Liver (tissue), 9 donors: Measurements from ENCODE around the gene FERMT1. TPM values are rescaled to one million over a fixed set of nuclear protein-coding genes. Genes with fewer than 3 reads are reported as not detected.
A peak's percentile ranks its signal among the peaks of the same experiment; 100 is the strongest.

Experiments used
- DNase-seq: peaks from one replicate; pipeline ENCODE4 v3.0.0-alpha.2; 2017; ENCODE audit warnings: low spot score
- H3K27ac ChIP-seq, 2 donors: one replicate each; pipeline ENCODE4 v1.7.0; 2013; ENCODE audit warnings: inconsistent platforms in 2 of 2, low read length in 2 of 2, control low read depth in 1 of 2, low read depth in 1 of 2, mild to moderate bottlenecking in 1 of 2
- H3K27me3 ChIP-seq, 4 donors: one replicate each; pipeline versions ENCODE4 v1.6.1 to v1.7.0; 2013; ENCODE audit warnings: low read length in 3 of 4, inconsistent platforms in 1 of 4, mild to moderate bottlenecking in 1 of 4, moderate library complexity in 1 of 4; ENCODE audit not compliant: control insufficient read depth in 4 of 4, insufficient read depth in 4 of 4
- H3K36me3 ChIP-seq, 4 donors: one replicate each; pipeline versions ENCODE4 v1.6.1 to v1.7.0; 2013; ENCODE audit warnings: low read length in 3 of 4, mild to moderate bottlenecking in 3 of 4, low read depth in 1 of 4, moderate library complexity in 1 of 4; ENCODE audit not compliant: control insufficient read depth in 4 of 4, insufficient read depth in 3 of 4
- H3K4me1 ChIP-seq, 4 donors: one replicate each; pipeline versions ENCODE4 v1.6.1 to v1.7.0; 2013; ENCODE audit warnings: low read length in 3 of 4, mild to moderate bottlenecking in 3 of 4, moderate library complexity in 1 of 4; ENCODE audit not compliant: control insufficient read depth in 4 of 4, insufficient read depth in 4 of 4
- H3K4me3 ChIP-seq, 3 donors: one replicate each; pipeline versions ENCODE4 v1.6.1 to v1.7.0; 2013; ENCODE audit warnings: low read length in 3 of 3, control low read depth in 1 of 3, low read depth in 1 of 3, mild to moderate bottlenecking in 1 of 3
- H3K9ac ChIP-seq, 2 donors: one replicate each; pipeline ENCODE4 v1.7.0; 2013; ENCODE audit warnings: low read length in 2 of 2, mild to moderate bottlenecking in 2 of 2, moderate library complexity in 2 of 2, control low read depth in 1 of 2, low read depth in 1 of 2
- H3K9me3 ChIP-seq, 4 donors: one replicate each; pipeline versions ENCODE4 v1.6.1 to v1.7.0; 2013; ENCODE audit warnings: low read length in 3 of 4; ENCODE audit not compliant: control insufficient read depth in 4 of 4
- CTCF ChIP-seq: fragments of 150-350 bp; IDR thresholded peaks from 2 replicates; pipeline ENCODE4 v1.5.1; 2017; ENCODE audit warnings: improper control_type of control experiment, low read depth, low read length; ENCODE audit not compliant: missing input control
- EGR1 ChIP-seq, 2 donors: IDR thresholded peaks; 2 replicates each; pipeline ENCODE4 v1.6.1; 2016 to 2018; ENCODE audit warnings: antibody characterized with exemption in 2 of 2, low read depth in 2 of 2
- FOXA1 ChIP-seq: IDR thresholded peaks from 2 replicates; pipeline ENCODE4 v1.6.1; 2016; ENCODE audit warnings: antibody characterized with exemption
- FOXA2 ChIP-seq: IDR thresholded peaks from 2 replicates; pipeline ENCODE4 v1.6.1; 2016; ENCODE audit warnings: antibody characterized with exemption
- GABPA ChIP-seq, 2 donors: IDR thresholded peaks in 1 of 2; conservative IDR thresholded peaks in 1 of 2; 2 replicates each; pipeline ENCODE4 v1.6.1; 2016; ENCODE audit warnings: antibody characterized with exemption in 2 of 2, mild to moderate bottlenecking in 1 of 2, moderate library complexity in 1 of 2
- HNF4A ChIP-seq, 2 donors: conservative IDR thresholded peaks; 2 replicates each; pipeline ENCODE4 v1.6.1; 2016; ENCODE audit warnings: antibody characterized with exemption in 2 of 2, mild to moderate bottlenecking in 2 of 2
- HNF4G ChIP-seq: IDR thresholded peaks from 2 replicates; pipeline ENCODE4 v1.6.1; 2016; ENCODE audit warnings: antibody characterized with exemption
- JUND ChIP-seq, 2 donors: IDR thresholded peaks; 2 replicates each; pipeline ENCODE4 v1.6.1; 2016; ENCODE audit warnings: antibody characterized with exemption in 2 of 2
- MAX ChIP-seq: IDR thresholded peaks from 2 replicates; pipeline ENCODE4 v1.6.1; 2016; ENCODE audit warnings: antibody characterized with exemption
- NR2F2 ChIP-seq: IDR thresholded peaks from 2 replicates; pipeline ENCODE4 v1.6.1; 2016; ENCODE audit warnings: antibody characterized with exemption
- RAD21 ChIP-seq, 2 donors: IDR thresholded peaks; 2 replicates each; pipeline ENCODE4 v1.6.1; 2016; ENCODE audit warnings: antibody characterized with exemption in 2 of 2, mild to moderate bottlenecking in 2 of 2
- REST ChIP-seq: IDR thresholded peaks from 2 replicates; pipeline ENCODE4 v1.6.1; 2016; ENCODE audit warnings: antibody characterized with exemption, mild to moderate bottlenecking
- RXRA ChIP-seq, 2 donors: IDR thresholded peaks; 2 replicates each; pipeline ENCODE4 v1.6.1; 2017 to 2018; ENCODE audit warnings: antibody characterized with exemption in 2 of 2, mild to moderate bottlenecking in 1 of 2
- SP1 ChIP-seq: IDR thresholded peaks from 2 replicates; pipeline ENCODE4 v1.6.1; 2018; ENCODE audit warnings: antibody characterized with exemption, mild to moderate bottlenecking
- TAF1 ChIP-seq: conservative IDR thresholded peaks from 2 replicates; pipeline ENCODE4 v1.6.1; 2016; ENCODE audit warnings: antibody characterized with exemption, mild to moderate bottlenecking
- YY1 ChIP-seq: IDR thresholded peaks from 2 replicates; pipeline ENCODE4 v1.6.1; 2016; ENCODE audit warnings: antibody characterized with exemption, mild to moderate bottlenecking
- ZBTB33 ChIP-seq: IDR thresholded peaks from 2 replicates; pipeline ENCODE4 v1.6.1; 2016; ENCODE audit warnings: antibody characterized with exemption
- WGBS: extraction: QIAGEN DNeasy Blood & Tissue Kit; methylation state at CpG from one replicate; pipeline ENCODE4 v1.1.7; 2013; 5-methylcytosine and 5-hydroxymethylcytosine counted together
- polyA plus RNA-seq, 2 donors: library from polyadenylated mRNA; stranded (reverse) in 1 of 2; unstranded in 1 of 2; fragments of 200-250 nt in 1 of 2; fragments of >200 nt in 1 of 2; fragmentation: Nextera tagmentation in 1 of 2; extraction: Ambion mirVana in 1 of 2; gene quantifications; one replicate each; pipeline versions ENCODE4 v1.2.1 to v1.2.3, GENCODE V29; 2013 to 2015
- total RNA-seq, 2 donors: library from RNA; depleted of rRNA; stranded (reverse); fragments of >200 nt; gene quantifications; one replicate each; pipeline ENCODE4 v1.2.3, GENCODE V29; 2014
- TF ChIP-seq, protein P1 (sequence below): IDR thresholded peaks from 2 replicates; pipeline ENCODE4 v1.6.1; 2016; ENCODE audit warnings: antibody characterized with exemption
- donor health status: healthy.
- donor health status: healthy.
- donor health status: healthy.
- donor health status: healthy.
- donor health status: healthy.

The FERMT1 gene
- total and polyA plus RNA-seq, 4 donors, result 0.11 to 0.42 (median 0.21) TPM

GRCh38 chr20:6069669-6070068 is 53.2 kb downstream of the FERMT1 start:
- TF ChIP-seq REST, result no peak
- no peak for TF ChIP-seq TAF1
- peak; percentile 18 to 84 for TF ChIP-seq RXRA (IDR thresholded peaks at IDR 0.05)
- peak in 1 of 2 donors; percentile 21 for TF ChIP-seq EGR1 (IDR thresholded peaks at IDR 0.05; ENCODE audit: low read depth in 2 of 2)
- peak in 1 of 2 donors; percentile 16 for TF ChIP-seq JUND (IDR thresholded peaks at IDR 0.05)
- no peak for TF ChIP-seq SP1
- TF ChIP-seq CTCF, result no peak
- TF ChIP-seq NR2F2, result no peak
- TF ChIP-seq YY1, result peak; percentile 67
- TF ChIP-seq RAD21 (IDR thresholded peaks at IDR 0.05), result no peak
- no peak for TF ChIP-seq HNF4G
- TF ChIP-seq FOXA2, result no peak
- peak; percentile 26 to 75 for TF ChIP-seq HNF4A (conservative IDR thresholded peaks at IDR 0.05)
- peak in 1 of 2 donors; percentile 41 for TF ChIP-seq GABPA (IDR thresholded peaks at IDR 0.05 in 1 of 2, conservative IDR thresholded peaks at IDR 0.05 in 1 of 2)
- TF ChIP-seq ZBTB33, result no peak
- TF ChIP-seq FOXA1, result no peak
- no peak for TF ChIP-seq MAX
- no peaks in the 10 kb centered on the region for H3K36me3 ChIP-seq
- H3K9me3 ChIP-seq, result no peaks in the 10 kb centered on the region
- no peak overlapping the region for H3K9ac ChIP-seq
- DNase-seq, result no peak
- no peaks in the 10 kb centered on the region for H3K27me3 ChIP-seq
- no peak overlapping the region for H3K27ac ChIP-seq
- H3K4me1 ChIP-seq, result peaks cover 4 to 26% (median 13%) of the 10 kb centered on the region in 4 donors
- H3K4me3 ChIP-seq, result no peak overlapping the region
- WGBS, result 40% methylated on average over 2 of the region's 2 CpGs

GRCh38 chr20:6067763-6068318 is 55.0 kb downstream of the FERMT1 start:
- Histone ChIP-seq H3K9ac (no peak overlapping the region), H3K9me3 (no peaks in the 10 kb centered on the region), H3K27ac (no peak overlapping the region), H3K36me3 (no peaks in the 10 kb centered on the region), H3K27me3 (no peaks in the 10 kb centered on the region), H3K4me3 (no peak overlapping the region), H3K4me1 (peaks cover 0 to 18% (median 6%) of the 10 kb centered on the region in 4 donors)
- DNase-seq, result no peak
- 42% methylated on average over 4 of the region's 4 CpGs for WGBS
- TF ChIP-seq JUND (IDR thresholded peaks at IDR 0.05), result no peak
- TF ChIP-seq SP1, result peak; percentile 72
- no peak for TF ChIP-seq MAX
- TF ChIP-seq YY1, result peak; percentile 24
- TF ChIP-seq ZBTB33, result peak; percentile 17
- no peak for TF ChIP-seq FOXA2
- peak; percentile 18 for TF ChIP-seq HNF4G
- TF ChIP-seq RXRA (IDR thresholded peaks at IDR 0.05), result peak; percentile 76 to 88
- TF ChIP-seq, protein P1, sequence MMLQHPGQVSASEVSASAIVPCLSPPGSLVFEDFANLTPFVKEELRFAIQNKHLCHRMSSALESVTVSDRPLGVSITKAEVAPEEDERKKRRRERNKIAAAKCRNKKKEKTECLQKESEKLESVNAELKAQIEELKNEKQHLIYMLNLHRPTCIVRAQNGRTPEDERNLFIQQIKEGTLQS, result no peak
- no peak for TF ChIP-seq RAD21 (IDR thresholded peaks at IDR 0.05)
